HUES64 (cell line): ENCODE data around the gene LAMA4.

ENCODE experiments used
- H3K27ac ChIP-seq: 2 replicates; pipeline ENCODE4 v1.7.0; 2013; ENCODE audit warnings: low read depth, low read length, inconsistent platforms
- H3K27me3 ChIP-seq: 2 replicates; pipeline ENCODE4 v1.6.1; 2013; ENCODE audit warnings: mild to moderate bottlenecking, low read length; ENCODE audit not compliant: insufficient read depth
- H3K36me3 ChIP-seq: 2 replicates; pipeline ENCODE4 v1.6.1; 2013; ENCODE audit warnings: mild to moderate bottlenecking, low read length; ENCODE audit not compliant: insufficient read depth
- H3K4me1 ChIP-seq: 2 replicates; pipeline ENCODE4 v1.6.1; 2013; ENCODE audit warnings: mild to moderate bottlenecking, low read length, moderate library complexity; ENCODE audit not compliant: insufficient read depth
- H3K4me3 ChIP-seq: 2 replicates; pipeline ENCODE4 v1.5.1; 2013; ENCODE audit warnings: mild to moderate bottlenecking, low read length, moderate library complexity
- H3K9ac ChIP-seq: 2 replicates; pipeline ENCODE4 v1.6.1; 2013; ENCODE audit warnings: mild to moderate bottlenecking, low read depth, low read length
- H3K9me3 ChIP-seq: 2 replicates; pipeline ENCODE4 v1.6.1; 2013; ENCODE audit warnings: low read depth, low read length; ENCODE audit not compliant: insufficient read depth
- WGBS: fragments of 150-250, 120-280 bp; methylation state at CpG from one replicate; pipeline ENCODE4 v1.1.7; 2013; ENCODE audit warnings: missing lambda C conversion rate; 5-methylcytosine and 5-hydroxymethylcytosine counted together

Gene LAMA4

DNA sequence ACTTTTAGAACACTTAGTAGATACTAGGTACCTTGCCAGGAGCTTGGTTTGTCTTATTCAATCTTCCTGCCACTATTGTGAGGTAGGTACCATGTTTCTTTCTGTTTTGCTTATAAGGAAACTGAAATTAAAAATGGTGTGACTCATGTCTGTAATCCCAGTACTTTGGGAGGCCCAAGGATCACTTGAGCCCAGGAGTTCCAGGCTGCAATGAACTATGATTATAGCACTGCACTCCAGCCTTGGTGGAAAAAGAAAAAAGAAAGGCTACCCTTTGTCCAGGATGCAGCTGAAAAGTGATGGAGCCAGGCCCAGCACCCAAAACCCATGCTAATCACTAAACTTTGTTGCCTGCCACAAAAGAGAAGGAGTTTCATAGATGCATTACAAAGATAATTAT is 34.1 kb upstream of the LAMA4 start:
- Histone ChIP-seq H3K27me3 (no peaks in the 10 kb centered on the region), H3K4me3 (no peak overlapping the region), H3K4me1 (peaks cover 10% of the 10 kb centered on the region; the same call in 1 of the 2 replicates), H3K27ac (no peak overlapping the region), H3K9ac (no peak overlapping the region), H3K36me3 (no peaks in the 10 kb centered on the region), H3K9me3 (no peaks in the 10 kb centered on the region)

DNA sequence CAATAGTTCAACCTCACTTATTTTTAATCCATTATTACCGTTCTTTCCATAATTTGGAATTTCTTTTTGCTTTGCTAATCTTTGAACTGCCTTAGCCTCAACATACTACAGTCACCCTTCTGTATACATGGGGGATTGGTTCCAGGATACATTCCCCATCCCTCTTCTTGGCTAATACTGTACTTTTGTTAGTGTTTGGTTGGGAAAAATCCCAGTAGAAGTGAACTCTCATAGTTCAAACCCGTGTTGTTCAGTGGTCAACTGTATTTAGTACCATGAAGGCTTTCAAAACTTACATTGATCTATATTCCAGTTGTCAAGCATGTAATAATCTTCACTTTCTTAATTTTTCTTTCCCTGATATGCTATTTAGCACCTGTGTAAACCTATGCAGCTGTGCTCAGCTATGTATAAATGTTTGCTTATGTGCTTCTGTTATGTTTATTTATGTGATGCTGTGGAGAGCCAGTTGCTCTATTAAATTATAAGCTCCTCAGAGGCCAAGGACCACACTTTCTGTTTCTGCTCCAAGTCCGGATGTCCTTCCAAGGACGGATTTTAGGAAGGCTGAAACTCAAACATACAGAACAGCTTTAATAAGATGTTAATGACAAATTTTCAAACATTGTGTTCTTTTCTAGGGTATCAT is 33.3 kb upstream of the LAMA4 start:
- no peak overlapping the region for H3K9ac ChIP-seq
- H3K27me3 ChIP-seq = no peaks in the 10 kb centered on the region
- peaks cover 10% of the 10 kb centered on the region; the same call in 1 of the 2 replicates for H3K4me1 ChIP-seq
- H3K36me3 ChIP-seq = no peaks in the 10 kb centered on the region
- H3K27ac ChIP-seq = no peak overlapping the region
- H3K4me3 ChIP-seq = no peak overlapping the region
- 88% methylated on average over 4 of the region's 4 CpGs for WGBS
- H3K9me3 ChIP-seq = no peaks in the 10 kb centered on the region

DNA sequence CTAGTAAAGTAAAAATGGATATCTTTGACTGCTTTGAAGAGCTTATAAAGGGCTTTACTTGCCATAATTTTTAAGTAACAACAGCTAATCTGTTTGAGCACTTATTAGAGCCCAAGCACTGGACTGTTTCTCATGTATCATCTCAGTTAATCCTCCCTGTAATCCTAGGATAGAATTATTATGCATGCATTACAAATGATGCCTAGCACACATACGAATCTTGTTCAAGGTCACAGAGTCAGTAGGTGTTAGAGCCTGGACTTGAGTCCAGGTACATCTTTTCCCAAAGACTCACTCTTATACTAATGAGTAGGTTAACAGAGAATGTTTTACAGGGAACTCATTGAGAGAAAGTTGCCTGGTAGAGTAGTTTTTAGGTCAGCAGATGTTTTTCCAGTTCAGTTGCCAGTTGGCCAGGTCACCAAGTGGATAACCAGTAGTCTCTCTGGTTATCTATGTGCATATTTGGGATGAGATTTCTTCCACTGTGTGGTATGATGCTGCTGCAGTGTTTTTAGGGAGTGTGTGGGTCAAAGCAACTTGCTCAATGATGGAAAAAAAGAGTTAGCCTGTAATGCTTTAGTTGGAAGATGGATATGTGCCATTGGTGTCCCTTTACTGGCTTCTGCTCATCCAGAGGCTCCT is 32.3 kb upstream of the LAMA4 start:
- Histone ChIP-seq H3K4me3 (no peak overlapping the region), H3K9me3 (no peaks in the 10 kb centered on the region), H3K36me3 (no peaks in the 10 kb centered on the region), H3K4me1 (peaks cover 13% of the 10 kb centered on the region), H3K27ac (no peak overlapping the region), H3K27me3 (no peaks in the 10 kb centered on the region), H3K9ac (no peak overlapping the region)
- 100% methylated on average over 1 of the region's 1 CpG for WGBS

DNA sequence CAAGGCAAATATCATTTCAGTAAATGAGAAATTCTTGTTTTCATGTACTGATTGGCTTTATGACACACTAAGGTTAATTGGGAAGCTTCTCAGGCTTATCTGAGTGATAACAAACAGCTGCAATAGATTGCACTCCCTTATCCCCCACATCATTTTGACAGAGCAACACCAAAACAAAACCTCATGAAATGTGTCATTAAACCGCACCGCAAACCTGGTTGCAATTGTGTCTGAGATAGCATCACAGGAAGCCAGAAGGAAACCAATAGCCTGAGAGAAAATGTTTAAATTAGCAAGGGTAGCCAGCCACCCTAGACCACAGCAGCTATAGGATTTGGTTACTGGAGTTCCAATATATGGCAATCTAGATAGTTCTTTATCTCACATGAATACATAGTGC is 31.6 kb upstream of the LAMA4 start:
- Histone ChIP-seq H3K36me3 (no peaks in the 10 kb centered on the region), H3K9ac (no peak overlapping the region), H3K27ac (no peak overlapping the region), H3K27me3 (no peaks in the 10 kb centered on the region), H3K4me3 (no peak overlapping the region), H3K4me1 (peaks cover 13% of the 10 kb centered on the region), H3K9me3 (no peaks in the 10 kb centered on the region)
- 93% methylated on average over 2 of the region's 2 CpGs for WGBS

DNA sequence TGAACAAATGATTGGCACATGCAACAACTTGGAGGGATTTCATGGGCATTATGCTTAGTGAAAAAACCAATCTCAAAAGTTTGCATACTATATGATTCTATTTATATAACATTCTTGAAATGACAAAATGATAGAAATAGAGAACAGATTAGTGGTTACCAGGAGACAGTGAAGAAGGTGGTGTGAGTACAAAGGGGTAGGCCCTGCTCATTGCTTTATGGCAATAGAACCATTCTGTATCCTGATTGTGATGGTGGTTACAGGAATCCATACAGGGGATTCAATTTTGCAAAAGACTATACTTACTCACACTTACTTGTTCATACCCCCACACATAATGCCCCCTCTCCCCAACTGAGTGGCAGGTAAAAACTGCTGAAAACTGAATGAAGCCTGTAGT is 30.2 kb upstream of the LAMA4 start:
- Histone ChIP-seq H3K36me3 (no peaks in the 10 kb centered on the region), H3K27ac (no peak overlapping the region), H3K9ac (no peak overlapping the region), H3K9me3 (no peaks in the 10 kb centered on the region), H3K4me3 (no peak overlapping the region), H3K4me1 (peaks cover 13% of the 10 kb centered on the region), H3K27me3 (no peaks in the 10 kb centered on the region)

DNA sequence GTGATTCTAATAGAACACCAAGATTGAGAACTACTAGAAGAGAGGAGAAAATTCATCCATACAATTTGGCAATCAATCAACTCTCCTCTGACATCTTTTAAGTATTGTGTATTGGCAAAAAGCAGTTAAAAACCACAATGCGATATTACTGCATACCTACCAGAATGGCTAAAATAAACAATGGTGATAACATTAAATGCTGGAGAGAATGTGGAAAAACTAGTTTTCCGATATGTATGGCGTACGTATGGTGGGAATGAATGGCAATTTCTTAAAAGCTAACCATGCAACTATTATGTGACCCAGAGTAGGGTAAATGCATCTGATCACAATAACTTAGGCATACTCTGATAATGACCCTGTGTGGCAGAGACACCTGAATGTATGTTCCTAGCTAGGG is 29.3 kb upstream of the LAMA4 start:
- Histone ChIP-seq H3K4me1 (peaks cover 3% of the 10 kb centered on the region), H3K27me3 (no peaks in the 10 kb centered on the region), H3K36me3 (no peaks in the 10 kb centered on the region), H3K9ac (no peak overlapping the region), H3K4me3 (no peak overlapping the region), H3K9me3 (no peaks in the 10 kb centered on the region), H3K27ac (no peak overlapping the region)
- WGBS = 98% methylated on average over 4 of the region's 4 CpGs

DNA sequence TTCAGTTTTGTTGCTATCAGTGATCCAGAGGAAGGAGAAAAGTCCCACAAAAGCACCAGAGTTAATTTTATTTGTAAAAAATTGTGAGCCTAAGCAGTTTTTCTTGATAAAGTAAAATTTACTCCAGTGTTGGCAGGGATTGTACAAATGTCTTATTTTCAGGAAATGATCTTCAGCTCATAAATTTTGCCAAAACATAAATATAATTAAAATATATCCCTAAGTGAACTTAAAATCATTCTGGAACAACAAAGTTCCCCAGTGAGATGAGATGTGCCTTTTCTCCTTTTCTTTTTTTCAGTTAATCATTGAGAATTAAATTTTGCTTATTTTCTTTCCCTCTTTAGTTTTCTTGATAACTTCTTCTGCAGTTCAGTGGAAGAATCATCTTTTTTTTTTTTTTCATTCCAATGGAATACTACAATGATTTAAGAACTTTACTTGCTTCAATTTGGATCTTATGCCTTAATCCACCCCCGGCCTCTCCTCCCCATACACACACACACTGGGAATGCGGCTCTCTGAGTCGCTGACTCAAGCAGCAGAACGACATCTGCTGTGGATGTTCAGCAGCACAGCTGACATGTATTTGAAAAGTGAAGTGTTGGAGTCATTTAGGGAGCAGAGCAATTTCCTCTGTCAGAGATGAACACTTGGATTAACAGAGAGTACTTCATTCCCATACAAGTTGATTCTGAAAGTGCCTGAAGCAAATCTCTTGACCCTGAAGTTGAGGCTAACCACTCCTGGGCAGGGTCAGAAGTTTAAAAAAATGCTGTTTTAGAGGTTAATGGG is 27.7 kb upstream of the LAMA4 start:
- H3K4me3 ChIP-seq = no peak overlapping the region
- H3K9me3 ChIP-seq = no peaks in the 10 kb centered on the region
- no peaks in the 10 kb centered on the region for H3K36me3 ChIP-seq
- peaks cover 3% of the 10 kb centered on the region for H3K4me1 ChIP-seq
- H3K9ac ChIP-seq = no peak overlapping the region
- H3K27ac ChIP-seq = no peak overlapping the region
- WGBS = 46% methylated on average over 4 of the region's 4 CpGs
- no peaks in the 10 kb centered on the region for H3K27me3 ChIP-seq

DNA sequence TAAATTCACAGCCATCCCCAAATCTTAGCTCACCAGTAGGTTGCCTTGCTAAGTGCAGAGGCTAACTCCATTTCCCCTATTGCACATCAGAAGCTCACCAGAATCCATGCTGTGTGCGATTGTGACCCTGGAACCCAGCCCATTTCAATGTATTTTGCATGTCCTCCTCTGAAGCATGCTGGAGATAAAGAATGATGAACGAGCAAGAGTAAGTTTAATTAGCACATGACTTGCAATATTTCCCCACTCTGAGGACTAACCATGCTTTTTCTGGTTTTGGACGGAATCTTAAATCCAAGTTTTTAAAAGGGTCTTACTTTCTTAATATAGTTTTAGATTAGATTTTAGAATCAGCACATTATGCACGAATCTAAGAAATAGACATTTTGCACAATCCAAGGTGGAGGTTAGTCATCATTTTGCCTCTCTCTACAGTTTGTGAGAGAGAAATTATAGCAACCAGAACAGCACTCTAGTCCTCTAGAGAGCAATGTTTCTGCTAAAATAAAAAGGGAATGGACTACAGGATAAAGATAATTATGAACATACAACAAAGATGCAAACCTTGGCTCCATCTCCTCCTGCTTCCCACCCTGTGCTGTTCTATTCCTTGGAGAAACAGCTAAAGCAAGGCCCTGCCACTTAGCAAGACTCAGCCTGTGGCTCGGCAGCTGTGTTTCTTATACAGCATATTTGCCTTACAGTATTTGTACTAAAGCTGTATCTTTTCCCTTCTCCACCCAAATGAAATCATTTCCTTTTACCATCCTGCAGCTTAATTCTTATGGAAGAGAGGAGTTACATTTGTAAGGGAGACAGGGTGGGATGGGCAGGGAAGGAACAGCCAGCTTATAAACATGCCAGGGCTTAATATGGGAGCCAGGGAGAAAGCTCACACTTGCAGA is 24.9 kb upstream of the LAMA4 start:
- H3K9me3 ChIP-seq = no peaks in the 10 kb centered on the region
- 99% methylated on average over 4 of the region's 5 CpGs for WGBS
- no peak overlapping the region for H3K4me3 ChIP-seq
- H3K27ac ChIP-seq = no peak overlapping the region
- H3K9ac ChIP-seq = no peak overlapping the region
- no peaks in the 10 kb centered on the region for H3K36me3 ChIP-seq
- H3K27me3 ChIP-seq = no peaks in the 10 kb centered on the region
- H3K4me1 ChIP-seq = peaks cover 3% of the 10 kb centered on the region

DNA sequence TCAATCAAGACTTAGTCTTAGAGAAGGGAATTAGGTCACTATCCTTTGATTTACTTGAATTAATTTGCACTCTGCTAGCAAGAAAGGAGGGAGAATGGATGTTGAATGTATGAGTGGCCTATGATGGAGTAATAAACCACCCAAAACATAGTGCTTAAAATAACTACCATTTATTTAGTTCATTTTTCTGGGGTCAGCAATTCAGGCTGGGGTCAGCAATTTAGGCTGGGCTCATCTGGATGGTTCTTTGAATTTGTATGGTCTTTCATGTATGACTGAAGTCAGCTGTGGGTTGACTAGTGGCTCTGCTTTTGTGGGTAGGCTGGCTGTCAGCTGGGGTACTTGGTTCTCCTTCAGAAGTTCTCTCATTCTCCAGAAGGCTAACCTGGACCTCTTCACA is 21.0 kb upstream of the LAMA4 start:
- Histone ChIP-seq H3K9ac (no peak overlapping the region), H3K27me3 (no peaks in the 10 kb centered on the region), H3K9me3 (no peaks in the 10 kb centered on the region)

DNA sequence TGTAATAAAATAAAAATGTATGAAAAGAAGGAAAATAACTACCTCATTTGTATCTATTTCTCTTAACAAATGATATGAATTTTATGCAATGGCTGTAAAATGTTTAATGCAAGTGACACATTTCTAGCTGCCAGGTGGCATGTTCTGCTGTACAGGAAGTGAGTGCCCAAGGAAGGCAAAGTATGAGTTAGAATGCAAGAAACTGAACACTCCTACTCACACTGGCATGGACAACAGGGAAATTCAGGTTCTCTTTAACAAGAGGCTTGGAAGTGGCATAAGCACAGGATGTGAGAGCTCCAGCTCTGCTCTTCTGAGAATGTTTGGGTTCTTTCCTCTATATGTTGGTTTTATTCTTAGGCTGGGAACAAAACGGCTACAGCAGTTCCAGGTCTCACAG is 20.4 kb upstream of the LAMA4 start:
- no peak overlapping the region for H3K4me3 ChIP-seq
- no peak overlapping the region for H3K27ac ChIP-seq
- H3K9ac ChIP-seq = no peak overlapping the region
- no peaks in the 10 kb centered on the region for H3K9me3 ChIP-seq
- 100% methylated on average over 1 of the region's 1 CpG for WGBS
- no peaks in the 10 kb centered on the region for H3K36me3 ChIP-seq
- H3K27me3 ChIP-seq = no peaks in the 10 kb centered on the region
- H3K4me1 ChIP-seq = no peaks in the 10 kb centered on the region

More for the DNA sequence above, 21.0 kb upstream of the LAMA4 start:
- no peak overlapping the region for H3K27ac ChIP-seq
- no peaks in the 10 kb centered on the region for H3K4me1 ChIP-seq
- H3K4me3 ChIP-seq = no peak overlapping the region
- H3K36me3 ChIP-seq = no peaks in the 10 kb centered on the region

DNA sequence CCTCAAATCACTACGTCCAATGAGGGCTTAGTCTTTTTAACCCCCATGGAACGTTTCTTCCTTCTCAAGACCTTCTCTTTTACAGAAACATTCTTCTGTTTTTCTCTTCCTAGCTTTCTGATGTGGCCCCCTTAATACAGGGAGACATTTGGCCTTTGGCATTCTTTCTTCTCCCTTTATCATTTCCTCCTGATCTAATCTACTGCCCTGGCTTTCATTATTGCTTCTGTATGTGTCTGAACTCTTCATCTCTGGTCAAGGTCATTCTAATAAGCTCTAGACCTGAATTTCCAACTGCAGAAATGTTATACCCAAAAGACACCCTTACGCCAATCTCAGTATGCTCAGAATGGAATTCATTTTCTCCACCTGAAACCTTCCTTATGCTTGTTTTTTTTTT is 18.4 kb upstream of the LAMA4 start:
- WGBS = 86% methylated on average over 3 of the region's 3 CpGs
- Histone ChIP-seq H3K27me3 (no peaks in the 10 kb centered on the region), H3K9me3 (no peaks in the 10 kb centered on the region), H3K36me3 (no peaks in the 10 kb centered on the region), H3K4me3 (no peak overlapping the region), H3K4me1 (no peaks in the 10 kb centered on the region), H3K9ac (no peak overlapping the region), H3K27ac (no peak overlapping the region)
